Kidney tubule cell (primary cell): ENCODE results near the gene CDKN2AIP.

ENCODE experiments used
- DNase-seq: peaks from one replicate; pipeline ENCODE4 v3.0.0-alpha.2; 2018; ENCODE audit warnings: low spot score

The CDKN2AIP gene, protein sequence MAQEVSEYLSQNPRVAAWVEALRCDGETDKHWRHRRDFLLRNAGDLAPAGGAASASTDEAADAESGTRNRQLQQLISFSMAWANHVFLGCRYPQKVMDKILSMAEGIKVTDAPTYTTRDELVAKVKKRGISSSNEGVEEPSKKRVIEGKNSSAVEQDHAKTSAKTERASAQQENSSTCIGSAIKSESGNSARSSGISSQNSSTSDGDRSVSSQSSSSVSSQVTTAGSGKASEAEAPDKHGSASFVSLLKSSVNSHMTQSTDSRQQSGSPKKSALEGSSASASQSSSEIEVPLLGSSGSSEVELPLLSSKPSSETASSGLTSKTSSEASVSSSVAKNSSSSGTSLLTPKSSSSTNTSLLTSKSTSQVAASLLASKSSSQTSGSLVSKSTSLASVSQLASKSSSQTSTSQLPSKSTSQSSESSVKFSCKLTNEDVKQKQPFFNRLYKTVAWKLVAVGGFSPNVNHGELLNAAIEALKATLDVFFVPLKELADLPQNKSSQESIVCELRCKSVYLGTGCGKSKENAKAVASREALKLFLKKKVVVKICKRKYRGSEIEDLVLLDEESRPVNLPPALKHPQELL

GRCh38 chr4:183444214-183445096 is at the start of gene CDKN2AIP:
CDKN2AIP (plus strand) TSS chr4:183444636; CDS start chr4:183444798, 162 bp downstream.
- DNase-seq: peak; percentile 97

DNA sequence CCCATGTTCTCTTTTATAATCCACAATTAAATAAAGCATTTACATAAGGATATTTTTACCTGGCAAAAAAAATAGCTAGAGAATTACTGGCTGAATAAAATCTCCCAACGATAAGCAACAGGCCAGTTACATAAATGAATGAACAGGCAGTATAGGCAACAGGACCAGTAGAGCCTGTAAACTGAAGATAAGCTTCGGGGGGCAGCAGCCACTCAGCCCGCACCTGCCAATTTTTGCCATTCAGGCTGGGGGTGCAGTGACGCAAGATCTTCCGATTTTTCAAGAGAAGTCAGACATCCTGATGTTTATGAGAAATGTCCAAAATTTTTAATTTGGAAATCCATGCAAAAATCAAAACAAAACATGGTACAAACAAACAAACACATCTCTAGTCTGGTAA is 49.0 kb upstream of the CDKN2AIP start:
- no peak for DNase-seq

DNA sequence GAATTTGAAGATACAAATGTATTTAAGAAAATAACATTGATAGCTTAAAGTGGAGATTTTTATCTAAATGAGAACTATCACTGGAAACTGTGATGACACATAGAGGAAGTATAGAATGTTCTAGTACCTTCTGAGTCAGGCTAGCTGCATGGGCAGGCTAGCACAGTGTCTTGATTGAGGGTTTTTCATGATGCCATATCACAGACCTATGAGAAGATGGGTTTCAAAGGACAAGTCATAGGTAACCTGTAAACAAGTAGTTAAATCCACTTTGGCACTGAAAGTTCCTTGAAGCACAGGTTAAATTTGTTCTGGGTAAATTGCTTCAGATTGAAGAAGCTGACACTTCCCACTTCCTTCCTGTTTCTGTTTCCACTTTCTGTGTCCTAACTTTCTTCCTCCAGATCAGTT is 48.2 kb upstream of the CDKN2AIP start:
- DNase-seq: peak; percentile 36

DNA sequence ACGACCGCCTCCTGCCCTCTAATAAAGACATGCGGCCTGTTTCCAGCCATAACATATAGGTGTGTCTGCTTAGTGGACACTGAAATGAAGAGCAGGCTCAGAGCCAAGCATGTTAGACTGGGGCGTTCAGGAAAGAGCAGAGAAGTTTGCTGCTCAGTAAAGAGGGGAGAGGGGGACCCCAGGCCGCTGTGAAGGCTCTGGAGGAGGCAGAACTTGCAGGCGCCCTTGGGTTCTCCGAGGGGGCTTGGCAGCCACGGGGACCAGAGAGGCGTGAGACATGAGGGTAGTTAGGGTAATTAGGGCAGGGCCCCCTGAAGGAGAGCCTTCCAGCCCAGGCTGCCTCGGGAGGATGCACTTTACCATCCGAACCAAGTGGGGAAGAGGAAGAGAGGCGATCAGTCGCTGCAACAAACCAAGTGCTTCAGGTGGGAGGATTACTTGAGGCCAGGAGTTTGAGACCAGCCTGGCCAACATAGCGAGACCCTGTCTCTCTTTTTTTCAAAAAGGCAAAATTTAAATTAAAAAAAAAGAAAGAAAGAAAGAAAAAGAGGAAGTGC is 46.6 kb upstream of the CDKN2AIP start:
- no peak for DNase-seq

- DNase-seq: peak; percentile 75
These were observed 45.9 kb upstream of the CDKN2AIP start for GRCh38 chr4:183398298-183399125.

- no peak for DNase-seq
These were observed 45.3 kb upstream of the CDKN2AIP start for GRCh38 chr4:183399126-183399522.

GRCh38 chr4:183399616-183400015 is 44.8 kb upstream of the CDKN2AIP start:
- DNase-seq: no peak

DNA sequence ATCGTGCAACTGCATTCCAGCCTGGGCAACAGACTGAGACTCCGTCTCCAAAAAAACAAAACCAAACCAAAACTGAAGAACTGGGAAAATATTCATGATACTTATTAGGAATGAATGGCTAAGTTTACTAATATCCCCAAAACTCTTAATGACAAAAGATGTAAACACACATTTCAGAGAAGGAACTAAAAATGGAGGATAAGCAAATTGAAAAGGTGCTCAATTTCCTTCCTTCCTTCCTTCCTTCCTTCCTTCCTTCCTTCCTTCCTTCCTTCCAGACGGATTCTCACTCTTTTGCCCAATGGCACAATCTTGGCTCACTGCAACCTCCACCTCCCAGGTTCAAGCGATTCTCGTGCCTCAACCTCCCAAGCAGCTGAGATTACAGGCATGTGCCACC is 44.4 kb upstream of the CDKN2AIP start:
- no peak for DNase-seq

GRCh38 chr4:183401473-183401872 is 43.0 kb upstream of the CDKN2AIP start:
- peak; percentile 67 for DNase-seq

DNA sequence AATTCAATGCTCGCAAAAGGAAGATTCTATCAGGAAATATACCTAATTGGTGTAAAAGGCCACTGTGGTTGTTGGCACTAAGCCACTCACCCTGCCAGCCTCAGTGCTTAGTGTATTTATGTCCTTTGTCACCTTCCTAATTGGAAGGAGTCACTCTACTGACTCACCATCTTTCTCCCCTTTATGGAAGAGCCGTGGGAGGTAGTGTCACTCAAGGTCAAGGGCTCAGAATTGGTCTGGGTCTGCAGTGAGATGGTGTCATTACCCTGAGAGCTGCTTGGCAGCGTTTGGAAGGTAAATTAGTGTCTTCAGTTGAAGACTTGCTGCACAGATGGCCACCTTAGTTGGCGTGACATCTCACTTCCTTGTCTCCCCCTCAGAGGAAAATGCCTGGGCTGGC is 41.7 kb upstream of the CDKN2AIP start:
- peak; percentile 82 for DNase-seq

DNA sequence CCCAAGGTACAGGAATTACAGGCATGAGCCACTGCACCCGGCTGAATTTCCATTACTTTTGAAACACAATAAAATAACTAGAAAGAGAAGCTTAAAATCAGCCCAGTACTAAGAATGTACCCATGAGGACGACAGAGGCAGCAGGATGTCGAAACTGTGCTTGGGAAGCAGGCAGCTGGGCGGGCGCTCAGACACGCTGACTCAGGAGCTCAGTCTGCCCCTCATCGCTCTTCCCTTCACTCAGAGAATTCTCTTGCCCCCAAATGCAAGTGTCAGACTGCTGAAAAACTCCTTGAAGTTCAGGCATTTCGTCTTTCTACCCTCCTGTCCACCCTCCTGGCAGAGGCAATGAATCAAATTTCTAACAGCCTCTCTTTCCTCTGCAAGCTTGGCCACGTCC is 41.0 kb upstream of the CDKN2AIP start:
- no peak for DNase-seq

- no peak for DNase-seq
These were observed 40.5 kb upstream of the CDKN2AIP start for GRCh38 chr4:183403961-183404360.

DNA sequence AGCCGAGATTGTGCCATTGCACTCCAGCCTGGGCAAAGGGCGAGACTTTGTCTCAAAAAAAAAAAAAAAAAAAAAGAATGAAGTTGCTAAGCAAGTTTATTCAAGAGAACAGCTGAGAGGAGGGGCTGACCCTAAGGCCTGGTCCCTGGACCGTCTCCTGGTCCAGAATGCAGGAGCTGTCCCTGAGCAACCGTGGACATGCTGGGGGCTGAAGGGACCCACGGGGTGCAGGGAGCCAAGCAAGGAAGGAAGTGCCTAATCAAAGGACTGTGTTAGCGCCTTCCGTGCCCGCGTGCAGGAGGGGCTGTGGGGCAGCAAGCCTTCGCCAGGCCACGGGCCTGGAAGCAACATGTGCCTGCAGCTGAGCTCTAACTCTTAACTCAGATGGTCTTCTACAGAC is 39.1 kb upstream of the CDKN2AIP start:
- no peak for DNase-seq

DNA sequence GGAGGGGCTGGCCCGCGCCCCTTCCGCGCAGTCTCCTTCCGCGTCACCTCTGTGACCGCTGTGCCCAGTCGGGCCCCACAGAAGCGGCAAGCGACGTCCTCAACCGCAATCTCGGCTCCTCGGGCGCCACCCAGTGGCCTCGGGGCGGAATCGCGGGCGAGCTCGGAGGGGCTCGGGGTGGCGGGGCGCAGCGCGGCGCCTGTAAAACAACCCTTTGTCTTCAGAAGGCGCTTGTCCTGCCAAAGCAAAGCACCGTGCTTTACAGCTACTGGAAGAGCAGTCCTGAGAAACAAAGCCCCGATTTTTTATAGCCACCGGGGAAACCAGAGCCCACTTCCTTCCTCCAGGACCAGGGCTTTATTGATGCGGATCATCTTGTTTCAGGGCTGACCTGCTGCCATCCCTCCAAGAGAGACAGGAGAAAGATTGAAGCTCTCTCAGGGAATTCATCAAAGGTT is 37.3 kb upstream of the CDKN2AIP start:
- peak; percentile 84 for DNase-seq

DNA sequence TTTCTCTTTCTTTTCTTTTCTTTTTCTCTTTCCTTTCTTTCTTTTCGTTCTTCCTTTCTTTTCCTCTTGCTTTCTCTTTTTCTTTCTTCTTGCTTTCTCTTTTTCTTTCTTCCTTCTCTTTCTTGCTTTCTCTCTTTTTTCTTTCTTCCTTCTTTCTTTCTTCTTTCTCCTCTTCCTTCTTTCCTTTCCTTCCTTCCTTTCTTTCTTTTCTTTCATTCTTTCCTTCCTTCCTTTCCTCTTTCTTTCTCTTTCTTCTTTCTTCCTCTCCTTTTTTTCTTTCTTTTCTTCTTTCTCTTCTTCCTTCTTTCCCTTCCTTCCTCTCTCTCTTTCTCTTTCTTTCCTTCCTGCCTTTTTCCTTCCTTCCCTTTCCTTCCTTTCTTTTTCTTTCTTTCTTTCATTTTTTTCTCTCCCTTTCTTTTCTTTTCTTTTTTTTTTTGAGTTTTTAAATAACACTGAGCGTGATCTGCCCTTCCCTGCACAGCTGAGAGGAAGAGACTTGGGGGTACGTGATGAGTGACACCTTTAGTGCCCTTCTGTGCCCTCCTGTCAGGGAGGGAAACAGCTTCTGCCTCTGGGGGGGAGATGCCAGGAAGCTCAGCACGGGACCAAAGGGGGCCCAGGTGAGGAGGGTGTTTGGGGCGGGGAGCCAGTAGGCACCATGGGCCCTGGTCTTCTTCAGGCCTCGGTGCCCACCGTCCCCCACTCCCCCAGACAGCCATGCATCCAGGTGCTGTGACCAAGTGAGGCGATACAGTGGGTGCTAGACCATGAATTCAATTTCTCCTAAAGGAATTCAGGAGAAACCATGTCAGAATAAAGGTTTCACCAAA is 36.6 kb upstream of the CDKN2AIP start:
- DNase-seq: no peak

DNA sequence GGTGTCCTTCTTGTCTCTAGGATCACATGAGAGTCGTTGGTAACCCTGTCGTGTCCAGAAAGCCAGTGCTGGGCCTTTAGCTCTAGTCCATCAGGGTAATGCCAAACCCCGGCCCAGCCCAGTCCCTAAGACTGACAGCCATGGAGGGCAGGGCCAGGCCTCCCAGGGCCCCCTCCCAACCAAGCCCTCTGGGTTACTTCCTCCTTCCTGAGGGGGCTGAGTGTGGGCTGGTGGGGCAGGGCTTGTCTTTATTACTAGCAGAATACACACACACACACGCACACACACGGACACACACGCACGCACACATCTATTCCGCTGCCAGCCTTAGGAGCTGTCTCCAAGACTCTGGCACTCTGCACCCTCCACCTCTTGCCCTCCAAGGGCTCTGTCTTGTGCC is 35.6 kb upstream of the CDKN2AIP start:
- peak; percentile 61 for DNase-seq

- no peak for DNase-seq
These were observed 35.0 kb upstream of the CDKN2AIP start for GRCh38 chr4:183409483-183409882.

DNA sequence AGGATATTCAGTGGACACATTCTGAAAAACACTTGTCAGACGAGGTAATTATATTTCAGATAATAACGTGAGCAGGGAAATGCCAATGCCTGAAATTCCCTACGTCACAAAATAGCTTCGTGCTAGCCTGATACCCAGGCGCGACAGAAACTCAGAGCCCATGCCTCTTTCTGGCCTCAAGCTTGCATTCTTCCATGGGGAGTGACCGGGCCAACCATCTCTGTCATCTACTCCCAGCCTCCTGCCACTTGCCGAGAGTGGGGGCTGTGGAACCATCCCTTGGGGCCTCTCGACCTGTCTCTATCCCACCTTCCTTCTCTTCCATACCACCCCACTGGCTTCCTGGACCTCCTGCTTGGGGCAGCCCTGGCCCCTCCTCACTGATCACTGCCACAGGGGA is 34.5 kb upstream of the CDKN2AIP start:
- DNase-seq: peak; percentile 85

DNA sequence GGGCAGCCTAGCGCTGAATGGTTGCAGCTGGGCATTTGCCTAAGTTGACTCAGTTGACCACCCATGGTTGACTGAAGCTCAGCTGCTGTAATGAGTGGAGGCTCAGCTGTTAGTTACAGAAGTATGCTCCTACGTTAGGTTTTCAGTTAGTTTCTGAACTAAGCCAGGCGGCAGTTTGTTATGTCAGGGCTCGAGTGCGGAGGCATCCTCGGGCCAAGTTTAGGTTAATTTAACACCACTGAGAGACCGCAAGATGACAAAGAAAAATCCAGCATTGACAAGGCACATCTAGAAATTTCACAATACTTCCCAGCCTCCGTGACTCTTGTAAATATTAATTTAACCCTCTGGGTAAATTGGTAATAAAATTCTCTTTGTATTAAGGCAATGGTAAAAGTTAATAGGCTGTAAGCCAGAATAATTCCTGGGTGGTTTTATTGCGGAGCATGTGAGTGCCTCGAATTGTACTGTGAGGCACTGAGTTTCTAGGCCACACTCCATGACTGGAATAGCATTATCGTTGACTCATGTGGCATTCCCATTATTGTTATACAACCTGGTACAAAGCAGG is 33.1 kb upstream of the CDKN2AIP start:
- peak; percentile 94 for DNase-seq

DNA sequence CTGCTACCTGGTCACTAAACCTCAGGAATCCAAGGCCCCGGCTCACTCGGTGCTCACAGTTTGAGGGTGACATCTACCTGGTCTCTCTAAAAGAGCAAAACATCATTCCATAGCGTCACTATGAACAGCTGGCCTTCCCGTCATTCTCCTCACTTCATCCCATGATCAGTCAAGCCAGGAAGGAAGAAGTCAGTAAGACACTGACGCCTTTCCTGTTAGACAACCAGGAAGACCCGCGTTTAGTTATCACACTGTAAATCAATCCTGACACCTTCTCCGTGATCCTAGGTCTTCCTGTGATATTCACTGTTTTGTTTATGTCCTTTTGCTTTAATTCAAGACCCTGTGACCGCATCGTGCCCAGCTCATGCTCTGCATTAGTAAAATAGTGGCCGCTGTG is 31.6 kb upstream of the CDKN2AIP start:
- no peak for DNase-seq
